IMR-90 (cell line): ENCODE results near the gene RASSF10. TPM values are rescaled to one million over a fixed set of nuclear protein-coding genes. Genes with fewer than 3 reads are reported as not detected.

ENCODE experiments used
- ATAC-seq: fragments of 200-7000 bp; cut with Tn5 transposase; 2 replicates; pipeline ENCODE4 v1.9.1; 2020; ENCODE audit warnings: low read depth, mild to moderate bottlenecking, moderate library complexity
- BruUV-seq: library from RNA; stranded (reverse); fragments of 400-500 nt; replicated peaks from 2 replicates; lab custom pipeline; 2021; lab: Mats Ljungman, UMichigan
- CTCF ChIA-PET: fragments of 300-600 bp; formaldehyde crosslinking; extraction: SDS; loops from one replicate; lab custom pipeline; 2021; ENCODE audit warnings: antibody characterized with exemption; lab: Yijun Ruan, JAX
- POLR2A ChIA-PET: fragments of 300-600 bp; sonication (Branson Sonifier 250); formaldehyde crosslinking; loops from one replicate; lab custom pipeline; 2022; ENCODE audit warnings: antibody characterized with exemption; ENCODE audit not compliant: unreplicated experiment; lab: Charles Lee
- DNase-seq: peaks from one replicate; pipeline ENCODE4 v3.0.0; 2013
- H2AFZ ChIP-seq: replicated peaks from 2 replicates; pipeline ENCODE3; 2013; ENCODE audit warnings: low read length, mild to moderate bottlenecking; ENCODE audit not compliant: poor library complexity
- H2AK5ac ChIP-seq: 2 replicates; pipeline ENCODE4 v1.6.1; 2013; ENCODE audit warnings: low read depth, low read length, inconsistent platforms
- H2AK9ac ChIP-seq: replicated peaks from 2 replicates; pipeline ENCODE3; 2013; ENCODE audit warnings: mild to moderate bottlenecking, low read depth, low read length, moderate library complexity; ENCODE audit not compliant: poor library complexity
- H2BK120ac ChIP-seq: 2 replicates; pipeline ENCODE4 v1.6.1; 2013; ENCODE audit warnings: low read depth, low read length, inconsistent platforms
- H2BK15ac ChIP-seq: 3 replicates; pipeline ENCODE4 v1.6.1; 2013; ENCODE audit warnings: low read depth, low read length, inconsistent platforms
- H2BK20ac ChIP-seq: 2 replicates; pipeline ENCODE4 v1.6.1; 2013; ENCODE audit warnings: low read depth, mild to moderate bottlenecking, inconsistent platforms, low read length, moderate library complexity
- H2BK5ac ChIP-seq: 2 replicates; pipeline ENCODE4 v1.6.1; 2013; ENCODE audit warnings: mild to moderate bottlenecking, low read depth, low read length, inconsistent platforms; ENCODE audit not compliant: poor library complexity, severe bottlenecking
- H3K14ac ChIP-seq: replicated peaks from 2 replicates; pipeline ENCODE4 v1.6.1; 2013; ENCODE audit warnings: low read depth, low read length, inconsistent platforms
- H3K18ac ChIP-seq: 2 replicates; pipeline ENCODE4 v1.6.1; 2013; ENCODE audit warnings: low read depth, low read length, control low read depth
- H3K23ac ChIP-seq: 2 replicates; pipeline ENCODE4 v1.6.1; 2013; ENCODE audit warnings: low read depth, low read length, inconsistent platforms
- H3K27ac ChIP-seq: 2 replicates; pipeline ENCODE4 v1.5.1; 2013; ENCODE audit warnings: mild to moderate bottlenecking, control low read depth, low read length; ENCODE audit not compliant: insufficient read depth
- H3K27me3 ChIP-seq: 2 replicates; pipeline ENCODE4 v1.6.1; 2013; ENCODE audit warnings: low read length; ENCODE audit not compliant: control insufficient read depth, insufficient read depth
- H3K36me3 ChIP-seq: 2 replicates; pipeline ENCODE4 v1.6.1; 2013; ENCODE audit warnings: low read length, mixed read lengths; ENCODE audit not compliant: control insufficient read depth, insufficient read depth
- H3K4ac ChIP-seq: 2 replicates; pipeline ENCODE4 v1.6.1; 2013; ENCODE audit warnings: low read depth, low read length, inconsistent platforms
- H3K4me1 ChIP-seq: 2 replicates; pipeline ENCODE4 v1.6.1; 2013; ENCODE audit warnings: low read length, mixed read lengths; ENCODE audit not compliant: control insufficient read depth, insufficient read depth
- H3K4me2 ChIP-seq: 2 replicates; pipeline ENCODE4 v1.6.1; 2013; ENCODE audit warnings: low read depth, mild to moderate bottlenecking, control low read depth, low read length, moderate library complexity
- H3K4me3 ChIP-seq: 2 replicates; pipeline ENCODE4 v1.5.1; 2013; ENCODE audit warnings: low read depth, mild to moderate bottlenecking, control low read depth, low read length, moderate library complexity; ENCODE audit not compliant: insufficient read depth
- H3K56ac ChIP-seq: 2 replicates; pipeline ENCODE4 v1.6.1; 2013; ENCODE audit warnings: low read length, inconsistent platforms; ENCODE audit not compliant: insufficient read depth; ENCODE audit errors: extremely low read depth
- H3K79me1 ChIP-seq, 2 experiments: 2 replicates each; pipeline ENCODE4 v1.6.1; 2013; ENCODE audit warnings: low read length in 2 of 2, inconsistent platforms in 1 of 2, low read depth in 1 of 2
- H3K9ac ChIP-seq: 2 replicates; pipeline ENCODE4 v1.6.1; 2013; ENCODE audit warnings: low read depth, low read length, control low read depth
- H3K9me1 ChIP-seq: 2 replicates; pipeline ENCODE4 v1.6.1; 2013; ENCODE audit warnings: low read length, inconsistent platforms; ENCODE audit not compliant: insufficient read depth
- H3K9me3 ChIP-seq: 2 replicates; pipeline ENCODE4 v1.6.1; 2013; ENCODE audit warnings: low read length; ENCODE audit not compliant: control insufficient read depth, insufficient read depth
- H4K20me1 ChIP-seq: 2 replicates; pipeline ENCODE4 v1.6.1; 2013; ENCODE audit warnings: low read length, inconsistent platforms; ENCODE audit not compliant: insufficient read depth
- H4K5ac ChIP-seq: 2 replicates; pipeline ENCODE4 v1.6.1; 2013; ENCODE audit warnings: mild to moderate bottlenecking, low read depth, low read length, control low read depth
- H4K8ac ChIP-seq, 2 experiments: 2 replicates each; pipeline ENCODE4 v1.6.1; 2013; ENCODE audit warnings: low read depth in 2 of 2, low read length in 2 of 2, control low read depth in 1 of 2, inconsistent platforms in 1 of 2
- H4K91ac ChIP-seq: 2 replicates; pipeline ENCODE4 v1.6.1; 2013; ENCODE audit warnings: low read depth, low read length, inconsistent platforms; ENCODE audit not compliant: insufficient read depth
- BHLHE40 ChIP-seq: fragments of 150-350 bp; IDR thresholded peaks from 2 replicates; pipeline ENCODE4 v1.6.1; 2016; ENCODE audit warnings: mild to moderate bottlenecking, low read depth, low read length
- CEBPB ChIP-seq: IDR thresholded peaks from 2 replicates; pipeline ENCODE4 v1.6.1; 2012; ENCODE audit warnings: low read depth, low read length, improper control_type of control experiment
- CHD1 ChIP-seq: IDR thresholded peaks from 2 replicates; pipeline ENCODE4 v1.6.1; 2012; ENCODE audit warnings: low read depth, low read length, improper control_type of control experiment
- CTCF ChIP-seq: conservative IDR thresholded peaks from 2 replicates; pipeline ENCODE4 v1.5.1; 2012; ENCODE audit warnings: mild to moderate bottlenecking, low read depth, low read length, improper control_type of control experiment
- ELK1 ChIP-seq: fragments of 150-350 bp; IDR thresholded peaks from 2 replicates; pipeline ENCODE4 v1.6.1; 2016; ENCODE audit warnings: low read depth, mild to moderate bottlenecking, low read length, moderate library complexity, borderline replicate concordance
- FOS ChIP-seq: fragments of 150-350 bp; IDR thresholded peaks from 2 replicates; pipeline ENCODE4 v1.6.1; 2016; ENCODE audit warnings: low read depth, low read length
- MAFK ChIP-seq: IDR thresholded peaks from 2 replicates; pipeline ENCODE4 v1.6.1; 2012; ENCODE audit warnings: low read depth, low read length, improper control_type of control experiment
- MAZ ChIP-seq: IDR thresholded peaks from 2 replicates; pipeline ENCODE4 v1.6.1; 2012; ENCODE audit warnings: low read depth, mild to moderate bottlenecking, low read length, improper control_type of control experiment, moderate library complexity, borderline replicate concordance
- MXI1 ChIP-seq: IDR thresholded peaks from 2 replicates; pipeline ENCODE4 v1.6.1; 2012; ENCODE audit warnings: low read depth, mild to moderate bottlenecking, low read length, moderate library complexity, borderline replicate concordance
- NFE2L2 ChIP-seq: fragments of 150-350 bp; IDR thresholded peaks from 2 replicates; pipeline ENCODE4 v1.6.1; 2016; ENCODE audit warnings: low read depth, mild to moderate bottlenecking, low read length
- POLR2A ChIP-seq: IDR thresholded peaks from 2 replicates; pipeline ENCODE4 v1.6.1; 2012; ENCODE audit warnings: mild to moderate bottlenecking, low read depth, low read length
- RAD21 ChIP-seq: IDR thresholded peaks from 2 replicates; pipeline ENCODE4 v1.6.1; 2012; ENCODE audit warnings: low read length, improper control_type of control experiment
- RCOR1 ChIP-seq: IDR thresholded peaks from 2 replicates; pipeline ENCODE4 v1.6.1; 2012; ENCODE audit warnings: mild to moderate bottlenecking, low read length, improper control_type of control experiment; ENCODE audit not compliant: insufficient replicate concordance
- RFX5 ChIP-seq: IDR thresholded peaks from 2 replicates; pipeline ENCODE4 v1.8.0; 2012; ENCODE audit warnings: low read depth, mild to moderate bottlenecking, low read length, moderate library complexity
- SMC3 ChIP-seq: fragments of 150-350 bp; IDR thresholded peaks from 2 replicates; pipeline ENCODE4 v1.6.1; 2016; ENCODE audit warnings: low read depth, mild to moderate bottlenecking, antibody characterized with exemption, low read length, moderate library complexity
- USF2 ChIP-seq: fragments of 150-350 bp; IDR thresholded peaks from 2 replicates; pipeline ENCODE4 v1.6.1; 2017; ENCODE audit warnings: mild to moderate bottlenecking, antibody characterized with exemption, low read length, low read depth
- WGBS, 2 experiments: methylation state at CpG; one replicate each; pipeline versions ENCODE4 v1.1.5 to v1.1.7; 2013; ENCODE audit warnings: missing lambda C conversion rate in 2 of 2; ENCODE audit not compliant: insufficient read length in 1 of 2; ENCODE audit errors: extremely low coverage in 2 of 2; 5-methylcytosine and 5-hydroxymethylcytosine counted together
- dilution Hi-C: fragments of 300-500 bp; cut with HindIII; formaldehyde crosslinking; loops from one replicate; pipeline ENCODE4 v1.14.3; 2018; ENCODE audit warnings: low sequenced_read_pairs; ENCODE audit not compliant: unreplicated experiment
- in situ Hi-C: fragments of 300-500 bp; cut with MboI; formaldehyde crosslinking; loops from 3 replicates; pipeline ENCODE4 v1.14.3; 2019; ENCODE audit warnings: low sequenced_read_pairs, inconsistent platforms, mixed read lengths
- intact Hi-C: fragments of 100-400 bp; cut with micrococcal nuclease; formaldehyde crosslinking; loops from 2 replicates; pipeline ENCODE4 v1.10.0; 2022
- polyA plus RNA-seq, 3 experiments: library from polyadenylated mRNA; depleted of rRNA; stranded (reverse); fragments of >200 nt; gene quantifications; 2 replicates each; pipeline ENCODE4 v1.2.3, GENCODE V29; 2012; ENCODE audit warnings: low replicate concordance in 1 of 3
- total RNA-seq: library from RNA; depleted of rRNA; stranded (reverse); fragments of >200 nt; gene quantifications from 2 replicates; pipeline ENCODE4 v1.2.3, GENCODE V29; 2012

Gene RASSF10
- total and polyA plus RNA-seq, 2 of the 4 experiments (the other 2 are of a cell fraction) = not detected

- DNase-seq = no peak
- no peaks in the 10 kb centered on the region for H3K9me1 ChIP-seq
- H2AK5ac ChIP-seq = no peak overlapping the region
- H4K8ac ChIP-seq = no peak overlapping the region
- H3K79me1 ChIP-seq = no peaks in the 10 kb centered on the region
- H3K14ac ChIP-seq = no peak overlapping the region
- H3K4me3 ChIP-seq = no peak overlapping the region
- POLR2A ChIA-PET = no interaction called here
- no peaks in the 10 kb centered on the region for H3K36me3 ChIP-seq
- H3K27me3 ChIP-seq = peaks cover 32% of the 10 kb centered on the region
- no peak overlapping the region for H3K4ac ChIP-seq
- CTCF ChIA-PET = interaction anchor here (1.2 to 2.5 kb wide), 3 partner anchors 188 to 219 kb away, joined by 3 to 17 read pairs (median 3); no protein-coding TSS in a partner anchor
- H3K18ac ChIP-seq = no peak overlapping the region
- H3K56ac ChIP-seq = no peak overlapping the region
- ATAC-seq = no peak
- H2BK120ac ChIP-seq = no peak overlapping the region
- H3K9me3 ChIP-seq = no peaks in the 10 kb centered on the region
- no peak overlapping the region for H2AK9ac ChIP-seq
- H3K4me1 ChIP-seq = no peaks in the 10 kb centered on the region
- no peaks in the 10 kb centered on the region for H4K20me1 ChIP-seq
- no CpG with 5 or more reads among the region's 7 CpGs for WGBS, 2 experiments
- in situ Hi-C loops = loop anchor here (5.0 kb wide), 2 partner anchors 183 to 378 kb away; no protein-coding TSS in a partner anchor
- H2BK15ac ChIP-seq = no peak overlapping the region
- H3K4me2 ChIP-seq = no peak overlapping the region
- H3K9ac ChIP-seq = no peak overlapping the region
- no peak overlapping the region for H2BK5ac ChIP-seq
- no TSS peak for BruUV-seq
- no peak for TF ChIP-seq USF2
- TF ChIP-seq CHD1 = no peak
- TF ChIP-seq POLR2A = no peak
- TF ChIP-seq NFE2L2 = no peak
- no peak for TF ChIP-seq MAZ
- TF ChIP-seq RCOR1 = no peak
- TF ChIP-seq BHLHE40 = no peak
- TF ChIP-seq FOS = no peak
- no peak for TF ChIP-seq CTCF
- no peak for TF ChIP-seq RFX5
- TF ChIP-seq ELK1 = no peak
- TF ChIP-seq SMC3 = no peak
- no peak for TF ChIP-seq CEBPB
- no peak for TF ChIP-seq RAD21
- no peak for TF ChIP-seq MAFK
- TF ChIP-seq MXI1 = no peak
- dilution Hi-C loops = loop anchor here (25.0 kb wide), 1 partner anchor 198 kb away; no protein-coding TSS in a partner anchor
- H3K27ac ChIP-seq = no peak overlapping the region
- intact Hi-C loops = loop anchor here (1.0 to 5.0 kb wide), 6 partner anchors 188 to 677 kb away; partner anchors contain the start of gene BMAL1
- H3K23ac ChIP-seq = no peak overlapping the region
- H2AFZ ChIP-seq = no peak overlapping the region
- H2BK20ac ChIP-seq = no peak overlapping the region
- no peak overlapping the region for H4K5ac ChIP-seq
- H4K91ac ChIP-seq = no peak overlapping the region
Observed at GRCh38 chr11:12964650-12965049, 44.5 kb upstream of the RASSF10 start.
